Neural cell (in vitro differentiated cells): Measurements from ENCODE around the gene PER2. TPM values are rescaled to one million over a fixed set of nuclear protein-coding genes. Genes with fewer than 3 reads are reported as not detected.
"Not testable (repeated sequence)": the region's sequence is repeated elsewhere in the genome, so short reads cannot be mapped to it uniquely, and the experiment has no call there.

Experiments
- H2AFZ ChIP-seq: fragments of 200-600, 300-800 bp; sonication (generic), shearing (Covaris generic); 2 replicates; pipeline ENCODE4 v1.6.0; 2014; ENCODE audit warnings: low read depth, mild to moderate bottlenecking, antibody characterized with exemption, low read length, moderate library complexity
- H3F3A ChIP-seq: fragments of 200-600 bp; shearing (Covaris generic); 2 replicates; pipeline ENCODE4 v1.6.1; 2016; ENCODE audit warnings: mild to moderate bottlenecking, moderate library complexity, mixed read lengths, antibody characterized with exemption, low read length; ENCODE audit not compliant: insufficient read depth, poor library complexity, severe bottlenecking
- H3K27ac ChIP-seq: fragments of 200-600, 300-800 bp; sonication (generic), shearing (Covaris generic); 2 replicates; pipeline ENCODE4 v1.5.1; 2014; ENCODE audit warnings: mild to moderate bottlenecking, low read length, moderate library complexity
- H3K27me3 ChIP-seq: fragments of 300-800, 200-600 bp; sonication (generic), shearing (Covaris generic); 2 replicates; pipeline ENCODE4 v1.6.0; 2014; ENCODE audit warnings: mild to moderate bottlenecking, low read depth, low read length, moderate library complexity; ENCODE audit not compliant: insufficient read depth
- H3K36me3 ChIP-seq: fragments of 300-800, 200-600 bp; sonication (generic), shearing (Covaris generic); 2 replicates; pipeline ENCODE4 v1.5.1; 2014; ENCODE audit warnings: mild to moderate bottlenecking, antibody characterized with exemption, low read length, moderate library complexity; ENCODE audit not compliant: insufficient read depth
- H3K4me2 ChIP-seq: fragments of 300-800, 200-600 bp; sonication (generic), shearing (Covaris generic); 2 replicates; pipeline ENCODE4 v1.6.0; 2014; ENCODE audit warnings: mild to moderate bottlenecking, low read length
- H3K4me3 ChIP-seq: fragments of 300-800, 200-600 bp; sonication (generic), shearing (Covaris generic); 2 replicates; pipeline ENCODE4 v1.5.1; 2014; ENCODE audit warnings: mild to moderate bottlenecking, low read length, moderate library complexity
- H3K79me2 ChIP-seq: fragments of 200-600 bp; shearing (Covaris generic); replicated peaks from 2 replicates; pipeline ENCODE4 v1.6.0; 2014; ENCODE audit warnings: mild to moderate bottlenecking, low read length, moderate library complexity; ENCODE audit not compliant: insufficient read depth
- H3K9ac ChIP-seq: fragments of 300-800, 200-600 bp; sonication (generic), shearing (Covaris generic); 2 replicates; pipeline ENCODE4 v1.6.1; 2016; ENCODE audit warnings: mild to moderate bottlenecking, low read length, mixed read lengths
- H3K9me2 ChIP-seq: fragments of 200-600 bp; shearing (Covaris generic); 2 replicates; pipeline ENCODE4 v1.6.1; 2016; ENCODE audit warnings: mild to moderate bottlenecking, low read length, mixed read lengths; ENCODE audit not compliant: insufficient read depth
- H3K9me3 ChIP-seq: fragments of 200-600, 300-800 bp; sonication (generic), shearing (Covaris generic); 2 replicates; pipeline ENCODE4 v1.6.1; 2016; ENCODE audit warnings: mild to moderate bottlenecking, mixed run types, low read length, moderate library complexity, mixed read lengths
- H4K20me1 ChIP-seq: fragments of 200-600 bp; shearing (Covaris generic); 2 replicates; pipeline ENCODE4 v1.6.1; 2016; ENCODE audit warnings: mild to moderate bottlenecking, mixed run types; ENCODE audit not compliant: insufficient read depth
- EP300 ChIP-seq: fragments of 450-650 bp; conservative IDR thresholded peaks from 2 replicates; pipeline ENCODE4 v1.6.1; 2014; ENCODE audit warnings: antibody characterized with exemption, mild to moderate bottlenecking, moderate library complexity; ENCODE audit not compliant: poor library complexity, severe bottlenecking
- EZH2 ChIP-seq: fragments of 200-600, 300-800 bp; shearing (Covaris generic), sonication (generic); IDR thresholded peaks from 2 replicates; pipeline ENCODE4 v1.6.1; 2014; ENCODE audit warnings: antibody characterized with exemption, low read length, borderline replicate concordance, mild to moderate bottlenecking; ENCODE audit not compliant: insufficient read depth, poor library complexity, severe bottlenecking
- MXI1 ChIP-seq: fragments of 450-650 bp; conservative IDR thresholded peaks from 2 replicates; pipeline ENCODE4 v1.6.1; 2014; ENCODE audit warnings: antibody characterized with exemption, mild to moderate bottlenecking; ENCODE audit not compliant: poor library complexity, severe bottlenecking
- POLR2AphosphoS5 ChIP-seq: IDR thresholded peaks from 2 replicates; pipeline ENCODE4 v1.6.1; 2012
- RAD21 ChIP-seq: fragments of 450-650 bp; conservative IDR thresholded peaks from 2 replicates; pipeline ENCODE4 v1.6.1; 2014; ENCODE audit warnings: antibody characterized with exemption, mild to moderate bottlenecking, moderate library complexity
- SMC3 ChIP-seq: fragments of 450-650 bp; conservative IDR thresholded peaks from 2 replicates; pipeline ENCODE4 v1.6.1; 2014; ENCODE audit warnings: antibody characterized with exemption, mild to moderate bottlenecking, moderate library complexity; ENCODE audit not compliant: poor library complexity
- TAF1 ChIP-seq: IDR thresholded peaks from 2 replicates; pipeline ENCODE4 v1.6.1; 2012; ENCODE audit warnings: low read depth
- polyA plus RNA-seq: library from polyadenylated mRNA; depleted of rRNA; stranded (reverse); fragments of >200 nt; gene quantifications from 2 replicates; pipeline ENCODE4 v1.2.3, GENCODE V29; 2014
- TF ChIP-seq, protein P1 (sequence below): fragments of 450-650 bp; IDR thresholded peaks from 2 replicates; pipeline ENCODE4 v1.5.1; 2014; ENCODE audit warnings: antibody characterized with exemption, mild to moderate bottlenecking, moderate library complexity; ENCODE audit not compliant: poor library complexity, severe bottlenecking
- TF ChIP-seq, protein P2 (sequence below): IDR thresholded peaks from 2 replicates; pipeline ENCODE4 v1.6.1; 2012; ENCODE audit warnings: borderline replicate concordance

The PER2 gene
- polyA plus RNA-seq, 1 donor from 2014 or later, result 3.2 TPM

DNA sequence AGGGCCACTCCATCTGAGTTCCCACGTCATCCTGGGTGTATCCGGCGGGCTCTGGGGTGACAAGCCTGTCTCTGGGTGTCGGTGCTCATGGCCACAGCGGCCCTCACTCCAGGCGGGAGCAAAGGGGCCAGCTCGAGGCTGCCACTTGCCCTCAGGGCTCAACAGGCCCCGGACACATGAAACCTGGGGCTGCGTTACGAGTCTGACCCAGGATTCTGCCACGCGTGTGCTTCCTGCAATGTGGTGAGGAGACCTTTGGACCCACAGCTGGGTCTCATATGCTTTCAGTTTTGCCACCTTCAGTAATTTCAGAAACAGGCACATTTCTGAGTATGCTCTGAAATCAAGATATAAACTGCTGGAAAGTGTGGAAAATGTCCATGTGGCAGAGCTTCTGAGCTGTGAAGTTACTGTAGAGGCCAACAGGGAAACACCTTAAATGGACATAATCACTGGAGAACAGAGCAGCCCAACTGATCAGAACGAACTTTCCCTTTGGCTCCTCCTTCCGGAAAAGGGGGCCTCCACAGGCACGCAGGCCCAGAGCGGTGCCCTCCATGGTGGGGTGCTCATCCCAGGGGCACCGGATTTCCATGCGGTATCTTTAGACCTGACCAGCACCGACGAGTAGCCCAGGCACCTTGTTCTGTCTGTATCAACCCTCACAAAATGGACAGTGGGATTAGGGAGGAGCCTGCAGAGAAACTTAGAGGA, 14.1 kb downstream of the PER2 start (continued):
- TF ChIP-seq, protein P1, sequence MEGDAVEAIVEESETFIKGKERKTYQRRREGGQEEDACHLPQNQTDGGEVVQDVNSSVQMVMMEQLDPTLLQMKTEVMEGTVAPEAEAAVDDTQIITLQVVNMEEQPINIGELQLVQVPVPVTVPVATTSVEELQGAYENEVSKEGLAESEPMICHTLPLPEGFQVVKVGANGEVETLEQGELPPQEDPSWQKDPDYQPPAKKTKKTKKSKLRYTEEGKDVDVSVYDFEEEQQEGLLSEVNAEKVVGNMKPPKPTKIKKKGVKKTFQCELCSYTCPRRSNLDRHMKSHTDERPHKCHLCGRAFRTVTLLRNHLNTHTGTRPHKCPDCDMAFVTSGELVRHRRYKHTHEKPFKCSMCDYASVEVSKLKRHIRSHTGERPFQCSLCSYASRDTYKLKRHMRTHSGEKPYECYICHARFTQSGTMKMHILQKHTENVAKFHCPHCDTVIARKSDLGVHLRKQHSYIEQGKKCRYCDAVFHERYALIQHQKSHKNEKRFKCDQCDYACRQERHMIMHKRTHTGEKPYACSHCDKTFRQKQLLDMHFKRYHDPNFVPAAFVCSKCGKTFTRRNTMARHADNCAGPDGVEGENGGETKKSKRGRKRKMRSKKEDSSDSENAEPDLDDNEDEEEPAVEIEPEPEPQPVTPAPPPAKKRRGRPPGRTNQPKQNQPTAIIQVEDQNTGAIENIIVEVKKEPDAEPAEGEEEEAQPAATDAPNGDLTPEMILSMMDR, result no peak
- no peak for TF ChIP-seq TAF1
- TF ChIP-seq RAD21, result no peak

DNA sequence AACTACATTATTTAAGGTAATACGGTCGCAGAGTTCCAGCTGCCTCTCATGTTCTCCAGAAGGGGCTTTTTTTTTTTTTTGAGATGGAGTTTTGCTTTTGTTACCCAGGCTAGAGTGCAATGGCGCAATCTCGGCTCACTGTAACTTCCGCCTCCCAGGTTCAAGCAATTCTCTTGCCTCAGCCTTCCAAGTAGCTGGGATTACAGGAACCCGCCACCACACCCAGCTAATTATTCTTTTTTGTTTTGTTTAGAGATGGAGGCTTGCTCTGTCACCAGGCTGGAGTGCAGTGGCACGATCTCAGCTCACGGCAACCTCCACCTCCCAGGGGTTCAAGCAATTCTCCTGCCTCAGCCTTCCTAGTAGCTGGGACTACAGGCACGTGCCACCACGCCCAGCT, 15.0 kb downstream of the PER2 start:
- not testable (repeated sequence) for H3F3A ChIP-seq, H3K9ac ChIP-seq, H2AFZ ChIP-seq, H3K27me3 ChIP-seq, H3K9me3 ChIP-seq, H3K4me2 ChIP-seq, H4K20me1 ChIP-seq, H3K36me3 ChIP-seq, H3K79me2 ChIP-seq, H3K9me2 ChIP-seq, H3K27ac ChIP-seq, H3K4me3 ChIP-seq

DNA sequence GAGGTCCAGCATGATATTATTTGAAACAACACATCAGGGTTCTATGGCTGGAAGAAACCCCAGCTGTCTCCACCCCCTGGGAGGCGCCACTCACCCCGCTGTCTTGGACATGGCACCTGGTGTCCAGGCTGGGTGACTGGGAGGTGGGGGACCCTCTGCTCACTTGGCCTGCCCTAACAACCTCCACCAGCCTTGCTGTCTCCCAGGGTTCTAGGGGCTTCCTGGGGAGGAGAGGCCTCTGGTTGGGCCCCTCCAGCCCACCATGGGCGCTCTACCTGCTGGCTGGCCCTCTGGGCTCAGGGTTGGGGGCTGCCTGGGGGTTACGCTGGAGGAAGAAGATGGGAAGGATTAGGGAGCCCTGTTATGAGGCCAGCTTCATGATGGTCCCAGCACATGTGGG, 16.3 kb downstream of the PER2 start:
- Histone ChIP-seq H3K4me2 (no peak overlapping the region), H3K27me3 (no peaks in the 10 kb centered on the region), H3K36me3 (no peaks in the 10 kb centered on the region), H4K20me1 (no peaks in the 10 kb centered on the region), H3K9me2 (no peaks in the 10 kb centered on the region), H3K9me3 (no peaks in the 10 kb centered on the region), H2AFZ (no peak overlapping the region), H3K27ac (no peak overlapping the region), H3K9ac (no peak overlapping the region), H3F3A (no peaks in the 10 kb centered on the region), H3K79me2 (no peaks in the 10 kb centered on the region), H3K4me3 (no peak overlapping the region)
- TF ChIP-seq TAF1 (no peak), EP300 (no peak), MXI1 (no peak), EZH2 (no peak), POLR2AphosphoS5 (no peak), RAD21 (no peak), SMC3 (no peak)
- TF ChIP-seq, protein P2, sequence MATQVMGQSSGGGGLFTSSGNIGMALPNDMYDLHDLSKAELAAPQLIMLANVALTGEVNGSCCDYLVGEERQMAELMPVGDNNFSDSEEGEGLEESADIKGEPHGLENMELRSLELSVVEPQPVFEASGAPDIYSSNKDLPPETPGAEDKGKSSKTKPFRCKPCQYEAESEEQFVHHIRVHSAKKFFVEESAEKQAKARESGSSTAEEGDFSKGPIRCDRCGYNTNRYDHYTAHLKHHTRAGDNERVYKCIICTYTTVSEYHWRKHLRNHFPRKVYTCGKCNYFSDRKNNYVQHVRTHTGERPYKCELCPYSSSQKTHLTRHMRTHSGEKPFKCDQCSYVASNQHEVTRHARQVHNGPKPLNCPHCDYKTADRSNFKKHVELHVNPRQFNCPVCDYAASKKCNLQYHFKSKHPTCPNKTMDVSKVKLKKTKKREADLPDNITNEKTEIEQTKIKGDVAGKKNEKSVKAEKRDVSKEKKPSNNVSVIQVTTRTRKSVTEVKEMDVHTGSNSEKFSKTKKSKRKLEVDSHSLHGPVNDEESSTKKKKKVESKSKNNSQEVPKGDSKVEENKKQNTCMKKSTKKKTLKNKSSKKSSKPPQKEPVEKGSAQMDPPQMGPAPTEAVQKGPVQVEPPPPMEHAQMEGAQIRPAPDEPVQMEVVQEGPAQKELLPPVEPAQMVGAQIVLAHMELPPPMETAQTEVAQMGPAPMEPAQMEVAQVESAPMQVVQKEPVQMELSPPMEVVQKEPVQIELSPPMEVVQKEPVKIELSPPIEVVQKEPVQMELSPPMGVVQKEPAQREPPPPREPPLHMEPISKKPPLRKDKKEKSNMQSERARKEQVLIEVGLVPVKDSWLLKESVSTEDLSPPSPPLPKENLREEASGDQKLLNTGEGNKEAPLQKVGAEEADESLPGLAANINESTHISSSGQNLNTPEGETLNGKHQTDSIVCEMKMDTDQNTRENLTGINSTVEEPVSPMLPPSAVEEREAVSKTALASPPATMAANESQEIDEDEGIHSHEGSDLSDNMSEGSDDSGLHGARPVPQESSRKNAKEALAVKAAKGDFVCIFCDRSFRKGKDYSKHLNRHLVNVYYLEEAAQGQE, result no peak
- TF ChIP-seq, protein P1, result no peak

DNA sequence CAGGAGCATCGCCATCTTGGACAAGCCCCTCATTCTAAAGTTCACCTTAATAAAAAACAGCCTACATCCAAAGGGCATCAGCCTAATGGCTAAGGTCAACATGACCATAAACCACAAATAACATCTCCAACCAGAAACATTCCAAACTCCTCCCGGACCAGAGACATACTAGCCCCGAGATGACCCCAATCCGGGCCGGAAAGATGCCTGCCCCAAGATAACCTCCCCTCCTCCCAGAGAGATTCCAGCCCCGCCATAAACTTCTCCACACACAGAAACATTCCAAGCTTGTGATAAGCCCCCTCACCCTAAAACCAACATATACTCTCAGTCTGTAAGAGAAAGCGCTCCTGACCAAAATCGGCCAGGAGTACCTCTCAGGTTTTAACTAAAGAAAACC, 16.7 kb downstream of the PER2 start:
- H3K9ac ChIP-seq, H3K27ac ChIP-seq, H3K9me3 ChIP-seq, H3F3A ChIP-seq, H3K9me2 ChIP-seq, H3K27me3 ChIP-seq, H4K20me1 ChIP-seq, H3K4me3 ChIP-seq, H3K79me2 ChIP-seq, H3K36me3 ChIP-seq, H3K4me2 ChIP-seq, H2AFZ ChIP-seq: not testable (repeated sequence)
